Caco-2 (cell line): ENCODE data around the gene PROB1. TPM values are rescaled to one million over a fixed set of nuclear protein-coding genes. Genes with fewer than 3 reads are reported as not detected.
A peak's percentile ranks its signal among the peaks of the same experiment; 100 is the strongest.

Experiments used
- BruUV-seq: library from RNA; stranded (reverse); fragments of 400-500 nt; replicated peaks from 2 replicates; lab custom pipeline; 2021; lab: Mats Ljungman, UMichigan
- CTCF ChIA-PET: fragments of 300-600 bp; sonication (Branson Sonifier 250); formaldehyde crosslinking; loops from one replicate; lab custom pipeline; 2022; ENCODE audit warnings: antibody characterized with exemption; lab: Charles Lee
- POLR2A ChIA-PET: fragments of 300-600 bp; sonication (Branson Sonifier 250); formaldehyde crosslinking; loops from one replicate; lab custom pipeline; 2022; ENCODE audit warnings: antibody characterized with exemption; lab: Charles Lee
- DNase-seq, 2 experiments: peaks; one replicate each; pipeline versions ENCODE4 v3.0.0 to v3.0.0-alpha.2; 2020 to 2022
- H3K27me3 ChIP-seq: replicated peaks from 2 replicates; pipeline ENCODE4 v1.6.0; 2011; ENCODE audit warnings: low read length; ENCODE audit not compliant: control insufficient read depth, insufficient read depth
- H3K36me3 ChIP-seq: 2 replicates; pipeline ENCODE4 v1.5.1; 2011; ENCODE audit warnings: low read length; ENCODE audit not compliant: control insufficient read depth, insufficient read depth
- H3K4me1 ChIP-seq: fragments of 250-450 bp; sonication (Bioruptor Pico); 2 replicates; pipeline ENCODE4 v1.5.1; 2020; ENCODE audit warnings: mild to moderate bottlenecking
- H3K4me3 ChIP-seq: 2 replicates; pipeline ENCODE4 v1.5.1; 2011; ENCODE audit warnings: low read depth, mild to moderate bottlenecking, control low read depth, low read length
- H3K9me3 ChIP-seq: fragments of 250-450 bp; sonication (Bioruptor Pico); 2 replicates; pipeline ENCODE4 v1.5.1; 2020; ENCODE audit warnings: mild to moderate bottlenecking, moderate library complexity
- H3K27ac Mint-ChIP-seq: one replicate; pipeline ENCODE4 v1.8.0; 2022; ENCODE audit warnings: mixed read lengths; ENCODE audit not compliant: unreplicated experiment
- H3K27me3 Mint-ChIP-seq: one replicate; pipeline ENCODE4 v1.8.0; 2022; ENCODE audit warnings: mixed read lengths; ENCODE audit not compliant: insufficient read depth, unreplicated experiment
- H3K36me3 Mint-ChIP-seq: one replicate; pipeline ENCODE4 v1.8.0; 2022; ENCODE audit warnings: mild to moderate bottlenecking, mixed read lengths; ENCODE audit not compliant: insufficient read depth, unreplicated experiment
- H3K4me1 Mint-ChIP-seq: one replicate; pipeline ENCODE4 v1.8.0; 2022; ENCODE audit warnings: low read depth, mixed read lengths; ENCODE audit not compliant: unreplicated experiment
- H3K4me3 Mint-ChIP-seq: one replicate; pipeline ENCODE4 v1.8.0; 2022; ENCODE audit warnings: mild to moderate bottlenecking, moderate library complexity, mixed read lengths; ENCODE audit not compliant: unreplicated experiment
- H3K9me3 Mint-ChIP-seq: one replicate; pipeline ENCODE4 v1.8.0; 2022; ENCODE audit warnings: mixed read lengths; ENCODE audit not compliant: unreplicated experiment
- CTCF ChIP-seq, 2 experiments: fragments of 200-600 bp in 1 of 2; IDR thresholded peaks; 1 replicate in 1 of 2; 2 replicates in 1 of 2; pipeline versions ENCODE4 v1.5.1 to v1.8.0; 2011 to 2022; ENCODE audit warnings: antibody characterized with exemption in 1 of 2, control low read depth in 1 of 2, inconsistent platforms in 1 of 2, low read depth in 1 of 2, low read length in 1 of 2, mild to moderate bottlenecking in 1 of 2, moderate library complexity in 1 of 2; ENCODE audit not compliant: insufficient read depth in 1 of 2, severe bottlenecking in 1 of 2, unreplicated experiment in 1 of 2
- intact Hi-C: fragments of 100-400 bp; cut with micrococcal nuclease; formaldehyde crosslinking; loops from one replicate; pipeline ENCODE4 v1.10.0; 2022; ENCODE audit not compliant: unreplicated experiment
- total RNA-seq: library from RNA; stranded (reverse); gene quantifications from 2 replicates; pipeline ENCODE4 v1.2.3, GENCODE V29; 2022

The PROB1 gene
- total RNA-seq, 1 experiment from 2014 or later, result 2.7 TPM

DNA sequence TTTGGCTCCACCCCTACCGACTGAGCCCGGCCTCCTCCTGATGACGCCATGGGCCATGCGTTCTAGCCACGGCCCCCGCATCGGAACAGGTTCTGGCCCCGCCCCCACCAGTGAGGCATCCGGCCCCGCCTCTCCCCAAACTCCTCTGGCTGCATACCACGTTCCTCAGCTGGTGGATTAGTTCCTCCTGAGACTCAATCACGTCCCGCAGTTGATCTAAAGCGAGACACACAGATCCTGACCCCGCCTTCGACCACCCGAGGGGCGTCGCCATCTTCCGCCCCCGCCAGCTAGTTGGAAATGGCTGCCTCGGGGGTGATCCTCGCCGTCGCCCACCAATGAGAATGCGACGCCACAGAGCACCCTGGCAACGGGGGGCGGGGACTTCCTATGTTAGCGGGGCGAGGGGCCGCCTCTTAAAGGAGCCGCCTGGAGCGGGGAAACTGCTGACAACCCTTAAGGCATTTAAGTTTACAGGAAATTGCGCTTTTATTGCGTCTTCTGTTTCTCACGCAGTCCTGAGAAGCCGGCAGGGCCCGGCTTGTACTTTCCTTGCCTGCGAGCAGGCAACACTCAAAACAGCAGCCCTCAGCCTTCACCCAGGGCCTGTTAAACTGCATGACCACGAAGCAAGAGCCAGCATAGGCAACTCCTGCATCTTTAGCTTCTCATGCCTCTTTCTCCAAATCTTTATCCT, 9.0 kb upstream of the PROB1 start, which contains the start of gene SPATA24:
Gene SPATA24 (minus strand): TSS at position 303 of the 697 bp plus-strand sequence. CDS start 29 bp downstream, at position 274.
- no peak for TF ChIP-seq CTCF (IDR thresholded peaks at IDR 0.05; ENCODE audit: insufficient read depth in 1 of 2, low read depth in 1 of 2, low read length in 1 of 2, severe bottlenecking in 1 of 2, unreplicated experiment in 1 of 2)
- H3K36me3 ChIP-seq, result no peaks in the 10 kb centered on the region
- 0 out of 2 replicates have a peak, but pooled peaks cover 4% of the 10 kb centered on the region for H3K4me1 ChIP-seq
- no TSS peak for BruUV-seq
- no peaks in the 10 kb centered on the region for H3K27me3 ChIP-seq
- Mint-ChIP-seq H3K4me3 (peak within 1 kb of the TSS; percentile 90), H3K27ac (peak within 1 kb of the TSS; percentile 97), H3K4me1 (peaks cover 13% of the 10 kb centered on the region), H3K9me3 (no peaks in the 10 kb centered on the region), H3K36me3 (peaks cover 19% of the 10 kb centered on the region), H3K27me3 (no peaks in the 10 kb centered on the region)
- DNase-seq, result peak; percentile 97
- ChIA-PET CTCF (interaction anchor here (0.6 to 1.3 kb wide), 4 partner anchors 8 to 19 kb away, joined by 3 to 7 read pairs (median 4); no protein-coding TSS in a partner anchor), POLR2A (interaction anchor here (0.6 to 1.3 kb wide), 6 partner anchors 10 to 1651 kb away, joined by 3 to 10 read pairs (median 3); partner anchors contain the start of genes DNAJC18 and MATR3)
- intact Hi-C loops, result loop anchor here (1.0 kb wide), 4 partner anchors 11 to 206 kb away; partner anchors contain the start of genes DNAJC18, SIL1 and UBE2D2
- H3K4me3 ChIP-seq, result peak within 1 kb of the TSS; percentile 57
- no peaks in the 10 kb centered on the region for H3K9me3 ChIP-seq

GRCh38 chr5:139403418-139403786, 8.5 kb upstream of the PROB1 start:
- TSS peak; percentile 91 for BruUV-seq
- no peaks in the 10 kb centered on the region for H3K27me3 ChIP-seq
- H3K9me3 Mint-ChIP-seq, result no peaks in the 10 kb centered on the region
- H3K4me3 Mint-ChIP-seq, result peak overlapping the region; percentile 90
- H3K4me1 Mint-ChIP-seq, result peaks cover 13% of the 10 kb centered on the region
- no peaks in the 10 kb centered on the region for H3K36me3 ChIP-seq
- intact Hi-C loops, result loop anchor here (1.0 kb wide), 1 partner anchor 10 kb away; no protein-coding TSS in a partner anchor
- H3K27me3 Mint-ChIP-seq, result no peaks in the 10 kb centered on the region
- H3K4me3 ChIP-seq, result peak overlapping the region; percentile 57
- ChIA-PET CTCF (interaction anchor here (0.6 to 1.3 kb wide), 3 partner anchors 9 to 17 kb away, joined by 3 to 7 read pairs (median 5); no protein-coding TSS in a partner anchor), POLR2A (interaction anchor here (0.7 to 1.3 kb wide), 4 partner anchors 10 to 249 kb away, joined by 3 to 4 read pairs (median 3); partner anchors contain the start of gene DNAJC18)
- 0 out of 2 replicates have a peak, but pooled peaks cover 4% of the 10 kb centered on the region for H3K4me1 ChIP-seq
- no peaks in the 10 kb centered on the region for H3K9me3 ChIP-seq
- peaks cover 19% of the 10 kb centered on the region for H3K36me3 Mint-ChIP-seq
- peak overlapping the region; percentile 97 for H3K27ac Mint-ChIP-seq
- TF ChIP-seq CTCF (IDR thresholded peaks at IDR 0.05; ENCODE audit: insufficient read depth in 1 of 2, low read depth in 1 of 2, low read length in 1 of 2, severe bottlenecking in 1 of 2, unreplicated experiment in 1 of 2), result no peak
- no peak for DNase-seq

GRCh38 chr5:139402561-139403158, 7.8 kb upstream of the PROB1 start:
- Histone ChIP-seq H3K27me3 (no peaks in the 10 kb centered on the region), H3K4me3 (no peak overlapping the region; the same call in 1 of the 2 replicates), H3K36me3 (no peaks in the 10 kb centered on the region; the same call in 1 of the 2 replicates), H3K4me1 (0 out of 2 replicates have a peak, but pooled peaks cover 4% of the 10 kb centered on the region), H3K9me3 (no peaks in the 10 kb centered on the region)
- no TSS peak for BruUV-seq
- intact Hi-C loops, result loop anchor here (1.0 kb wide), 1 partner anchor 9 kb away; no protein-coding TSS in a partner anchor
- Mint-ChIP-seq H3K27me3 (no peaks in the 10 kb centered on the region), H3K4me3 (peak overlapping the region; percentile 90), H3K27ac (peak overlapping the region; percentile 97), H3K36me3 (peaks cover 19% of the 10 kb centered on the region), H3K9me3 (no peaks in the 10 kb centered on the region), H3K4me1 (peaks cover 13% of the 10 kb centered on the region)
- DNase-seq, result peak in 1 of 2 experiments; percentile 52
- ChIA-PET CTCF (interaction anchor here (0.6 kb wide), 1 partner anchor 425 kb away, joined by 3 read pairs; no protein-coding TSS in a partner anchor), POLR2A (no interaction called here)
- peak; percentile 44 to 52 for TF ChIP-seq CTCF (IDR thresholded peaks at IDR 0.05; ENCODE audit: insufficient read depth in 1 of 2, low read depth in 1 of 2, low read length in 1 of 2, severe bottlenecking in 1 of 2, unreplicated experiment in 1 of 2)
